HEK293T (cell line): Measurements from ENCODE around the gene SLC28A1.

Source experiments
- CTCF ChIA-PET: fragments of 350-600 bp; formaldehyde crosslinking; extraction: SDS; loops from one replicate; lab custom pipeline; 2021; ENCODE audit warnings: antibody characterized with exemption, inconsistent platforms; lab: Yijun Ruan, JAX
- POLR2A ChIA-PET: fragments of 350-600 bp; formaldehyde crosslinking; extraction: SDS; loops from one replicate; lab custom pipeline; 2020; ENCODE audit warnings: antibody characterized with exemption, inconsistent platforms; lab: Yijun Ruan, JAX
- DNase-seq: peaks from one replicate; pipeline ENCODE4 v3.0.0; 2012; ENCODE audit warnings: mixed read lengths; ENCODE audit errors: extremely low spot score
- ARNT ChIP-seq: fragments of 450-650 bp; IDR thresholded peaks from 2 replicates; pipeline ENCODE4 v1.6.1; 2017; ENCODE audit warnings: mild to moderate bottlenecking
- BHLHE40 ChIP-seq: fragments of 450-650 bp; IDR thresholded peaks from 2 replicates; pipeline ENCODE4 v1.6.1; 2016; ENCODE audit warnings: mild to moderate bottlenecking, moderate library complexity, borderline replicate concordance
- CTBP1 ChIP-seq: fragments of 450-650 bp; IDR thresholded peaks from 2 replicates; pipeline ENCODE4 v1.6.1; 2016; ENCODE audit warnings: borderline replicate concordance
- ELF4 ChIP-seq: fragments of 450-650 bp; IDR thresholded peaks from 2 replicates; pipeline ENCODE4 v1.6.1; 2017; ENCODE audit warnings: antibody characterized with exemption
- FOXA1 ChIP-seq: fragments of 450-650 bp; IDR thresholded peaks from 2 replicates; pipeline ENCODE4 v1.6.1; 2016; ENCODE audit warnings: mild to moderate bottlenecking
- FOXK2 ChIP-seq: fragments of 450-650 bp; IDR thresholded peaks from 2 replicates; pipeline ENCODE4 v1.6.1; 2016; ENCODE audit warnings: mild to moderate bottlenecking
- FOXM1 ChIP-seq: fragments of 450-650 bp; IDR thresholded peaks from 2 replicates; pipeline ENCODE4 v1.6.1; 2017; ENCODE audit warnings: mild to moderate bottlenecking, borderline replicate concordance
- HDGF ChIP-seq: fragments of 450-650 bp; IDR thresholded peaks from 2 replicates; pipeline ENCODE4 v1.6.1; 2017; ENCODE audit warnings: antibody characterized with exemption, borderline replicate concordance
- L3MBTL2 ChIP-seq: fragments of 450-650 bp; conservative IDR thresholded peaks from 2 replicates; pipeline ENCODE4 v1.6.1; 2016; ENCODE audit warnings: mild to moderate bottlenecking
- LEF1 ChIP-seq: fragments of 450-650 bp; IDR thresholded peaks from 2 replicates; pipeline ENCODE4 v1.6.1; 2017; ENCODE audit warnings: mild to moderate bottlenecking, borderline replicate concordance
- NFRKB ChIP-seq: fragments of 450-650 bp; IDR thresholded peaks from 2 replicates; pipeline ENCODE4 v1.6.1; 2016; ENCODE audit warnings: mild to moderate bottlenecking, moderate library complexity
- SP1 ChIP-seq: fragments of 450-650 bp; IDR thresholded peaks from 2 replicates; pipeline ENCODE4 v1.6.1; 2017
- SUZ12 ChIP-seq: fragments of 450-650 bp; IDR thresholded peaks from 2 replicates; pipeline ENCODE4 v1.6.1; 2016; ENCODE audit warnings: mild to moderate bottlenecking
- TARDBP ChIP-seq: fragments of 450-650 bp; IDR thresholded peaks from 2 replicates; pipeline ENCODE4 v1.6.1; 2016
- ZNF384 ChIP-seq: fragments of 450-650 bp; IDR thresholded peaks from 2 replicates; pipeline ENCODE4 v1.6.1; 2016
- TF ChIP-seq, protein P1 (sequence below): fragments of 450-650 bp; IDR thresholded peaks from 2 replicates; pipeline ENCODE4 v1.6.1; 2016

The SLC28A1 gene

DNA sequence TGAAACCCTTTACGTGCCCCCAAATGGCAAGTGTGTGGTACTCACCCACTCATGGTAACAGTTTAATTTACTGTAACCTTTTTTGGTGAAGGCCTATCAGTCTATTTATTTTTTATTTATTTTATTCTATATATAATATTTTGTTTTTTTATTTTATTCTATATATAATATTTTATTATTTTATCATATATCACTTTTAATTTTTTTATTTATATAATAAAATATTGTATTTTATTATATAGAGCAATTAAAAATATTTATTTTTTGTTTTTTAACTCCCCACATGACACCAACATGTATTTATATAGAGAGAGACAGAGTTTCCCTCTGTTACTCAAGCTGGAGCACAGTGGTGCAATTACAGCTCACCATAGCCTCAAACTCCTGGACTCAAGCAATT lies 41.4 kb downstream of the SLC28A1 start:
- ChIA-PET CTCF (interaction anchor here (0.6 to 1.4 kb wide), 4 partner anchors 25 to 489 kb away, joined by 3 to 5 read pairs (median 3); partner anchors contain the start of gene ZSCAN2), POLR2A (no interaction called here)
- no peak for DNase-seq
- TF ChIP-seq LEF1 (no peak), L3MBTL2 (no peak), ARNT (no peak), HDGF (no peak)

GRCh38 chr15:84926491-84927230 lies 42.2 kb downstream of the SLC28A1 start:
- ChIA-PET POLR2A (no interaction called here), CTCF (interaction anchor here (0.7 kb wide), 2 partner anchors 326 to 489 kb away, joined by 3 to 5 read pairs; partner anchors contain the start of gene ZSCAN2)
- TF ChIP-seq TARDBP (no peak), SUZ12 (no peak), SP1 (no peak)
- DNase-seq: no peak

- ChIA-PET CTCF (interaction anchor here (0.6 to 1.4 kb wide), 16 partner anchors 9 to 334 kb away, joined by 3 to 9 read pairs (median 4); no protein-coding TSS in a partner anchor), POLR2A (interaction anchor here (1.3 kb wide), 1 partner anchor 12 kb away, joined by 3 read pairs; no protein-coding TSS in a partner anchor)
- TF ChIP-seq CTBP1 (no peak), SP1 (no peak), SUZ12 (no peak), FOXA1 (no peak), ZNF384 (no peak), LEF1 (no peak), FOXM1 (no peak), ELF4 (no peak), ARNT (no peak), FOXK2 (no peak), BHLHE40 (no peak), L3MBTL2 (no peak), NFRKB (no peak), TARDBP (no peak), HDGF (no peak)
- TF ChIP-seq, protein P1, sequence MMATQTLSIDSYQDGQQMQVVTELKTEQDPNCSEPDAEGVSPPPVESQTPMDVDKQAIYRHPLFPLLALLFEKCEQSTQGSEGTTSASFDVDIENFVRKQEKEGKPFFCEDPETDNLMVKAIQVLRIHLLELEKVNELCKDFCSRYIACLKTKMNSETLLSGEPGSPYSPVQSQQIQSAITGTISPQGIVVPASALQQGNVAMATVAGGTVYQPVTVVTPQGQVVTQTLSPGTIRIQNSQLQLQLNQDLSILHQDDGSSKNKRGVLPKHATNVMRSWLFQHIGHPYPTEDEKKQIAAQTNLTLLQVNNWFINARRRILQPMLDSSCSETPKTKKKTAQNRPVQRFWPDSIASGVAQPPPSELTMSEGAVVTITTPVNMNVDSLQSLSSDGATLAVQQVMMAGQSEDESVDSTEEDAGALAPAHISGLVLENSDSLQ: no peak
- DNase-seq: no peak
Observed at GRCh38 chr15:84928843-84929168, 44.3 kb downstream of the SLC28A1 start.

DNA sequence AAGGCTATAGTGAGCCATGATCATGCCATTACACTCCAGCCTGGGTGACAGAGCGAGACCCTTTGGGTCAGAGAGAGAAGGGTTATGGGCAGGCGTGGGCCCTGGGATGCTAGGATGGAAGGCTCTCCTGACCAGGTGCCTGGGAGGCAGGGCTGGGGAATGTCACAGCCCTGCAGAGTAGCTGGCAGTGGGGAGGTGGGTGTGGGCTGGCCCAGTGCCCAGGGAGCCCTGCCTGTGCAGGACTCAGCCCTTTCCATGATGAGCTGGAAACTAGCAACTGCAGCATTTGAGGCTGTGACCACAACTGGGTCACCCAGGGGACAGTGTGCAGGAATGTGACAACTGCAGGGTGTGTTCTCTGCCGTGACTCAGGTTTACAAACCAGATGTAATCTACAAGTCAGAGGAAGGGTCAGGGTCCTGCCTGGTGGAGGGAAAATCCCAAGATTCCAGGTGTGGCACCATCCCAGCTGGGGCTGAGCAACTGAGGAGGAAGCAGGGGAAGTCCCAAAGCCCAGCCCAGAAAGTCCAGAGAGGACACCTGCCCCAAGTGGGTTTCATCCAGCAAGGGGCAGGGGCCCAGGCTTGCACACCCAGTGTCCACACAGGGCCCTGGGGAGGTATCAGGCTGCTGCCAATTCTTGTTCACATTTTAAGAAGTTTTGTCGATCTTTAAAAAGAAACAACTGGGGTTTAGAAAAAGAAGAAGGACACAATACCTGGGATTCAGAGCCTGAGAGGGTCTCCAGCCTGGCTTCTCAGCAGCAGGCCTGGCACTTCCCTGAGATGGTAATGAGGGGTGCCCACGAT lies 45.5 kb downstream of the SLC28A1 start:
- ChIA-PET CTCF (interaction anchor here (0.6 kb wide), 2 partner anchors 9 to 155 kb away, joined by 3 read pairs; no protein-coding TSS in a partner anchor), POLR2A (no interaction called here)
- DNase-seq: no peak
- TF ChIP-seq FOXK2 (no peak), FOXM1 (no peak), LEF1 (no peak), NFRKB (no peak), ARNT (no peak)

GRCh38 chr15:84934942-84935729 lies 50.7 kb downstream of the SLC28A1 start:
- no peak for TF ChIP-seq SUZ12
- no peak for TF ChIP-seq TARDBP
- TF ChIP-seq LEF1: no peak
- no peak for TF ChIP-seq FOXA1
- no peak for TF ChIP-seq ELF4
- TF ChIP-seq FOXM1: no peak
- no peak for TF ChIP-seq SP1
- TF ChIP-seq ZNF384: no peak
- no peak for TF ChIP-seq FOXK2
- TF ChIP-seq NFRKB: no peak
- TF ChIP-seq BHLHE40: no peak
- no peak for TF ChIP-seq HDGF
- POLR2A ChIA-PET: no interaction called here
- DNase-seq: no peak
- CTCF ChIA-PET: no interaction called here

DNA sequence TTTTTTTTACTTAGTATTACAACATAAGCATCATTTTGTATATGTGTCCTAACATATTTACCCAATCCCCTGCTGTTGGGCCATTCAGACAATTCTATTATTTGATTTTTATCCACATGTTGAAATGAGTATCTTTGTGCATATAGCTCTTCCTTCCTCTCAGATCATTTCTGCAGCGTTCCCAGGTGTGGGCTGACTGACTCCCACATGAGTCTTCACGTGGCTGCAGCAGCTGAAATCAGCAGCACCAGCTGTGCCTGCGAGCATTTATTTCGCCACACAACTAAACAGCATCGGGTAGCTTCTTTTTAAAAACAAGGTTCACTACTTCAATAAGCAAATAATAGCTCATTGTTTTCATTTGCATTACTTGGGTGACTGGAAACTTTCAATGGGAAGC lies 52.7 kb downstream of the SLC28A1 start:
- ChIA-PET CTCF (interaction anchor here (1.1 kb wide), 1 partner anchor 9 kb away, joined by 5 read pairs; no protein-coding TSS in a partner anchor), POLR2A (no interaction called here)

More for the DNA sequence above, 52.7 kb downstream of the SLC28A1 start:
- no peak for DNase-seq
- TF ChIP-seq L3MBTL2: no peak
- TF ChIP-seq, protein P1: no peak
- TF ChIP-seq SUZ12: no peak
- TF ChIP-seq ELF4: no peak
- no peak for TF ChIP-seq NFRKB
- no peak for TF ChIP-seq TARDBP
- no peak for TF ChIP-seq LEF1
- no peak for TF ChIP-seq FOXK2
- no peak for TF ChIP-seq FOXA1
- TF ChIP-seq SP1: no peak
